Measurements from ENCODE around the gene ATP6V1C2.

The ATP6V1C2 gene

DNA sequence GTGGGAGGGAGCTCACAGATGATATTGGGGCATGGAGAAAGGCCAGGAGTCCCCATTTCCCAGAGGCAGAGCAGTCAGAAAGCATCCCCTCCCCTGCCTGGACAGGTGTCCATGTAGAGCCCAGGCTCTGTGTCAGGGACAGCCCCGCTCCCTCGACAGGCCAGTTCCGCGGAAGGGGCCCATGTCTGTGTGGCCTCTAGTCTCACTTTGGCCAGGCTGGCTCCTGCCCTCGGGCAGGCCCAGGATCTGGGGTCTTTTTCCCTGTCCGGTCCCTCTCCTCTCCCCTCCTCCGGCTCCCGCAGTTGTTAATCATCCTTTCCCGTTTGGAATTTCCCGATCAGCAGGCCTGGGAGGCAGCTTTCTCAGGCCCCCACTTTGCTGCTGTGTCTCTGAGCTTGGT, 111.6 kb downstream of the ATP6V1C2 start:
- H3K4me1 ChIP-seq (ENCODE audit: control insufficient read depth, insufficient read depth, low read length): peaks cover 2% of the 10 kb centered on the region; the same call in 1 of the 2 replicates
- H3K4me3 ChIP-seq (ENCODE audit: low read depth, low read length): no peak overlapping the region
- TF ChIP-seq ZNF24 (tag by site-specific recombination; IDR thresholded peaks at IDR 0.05) (no peak), HIC1 (tag by site-specific recombination; IDR thresholded peaks at IDR 0.05) (no peak), YY1 (tag by site-specific recombination; IDR thresholded peaks at IDR 0.05) (no peak), HOXD13 (CRISPR knock-in tag; IDR thresholded peaks at IDR 0.05; ENCODE audit: borderline replicate concordance) (no peak), ZNF311 (tag by site-specific recombination; IDR thresholded peaks at IDR 0.05; ENCODE audit: borderline replicate concordance) (no peak)
- TF ChIP-seq, protein P1, sequence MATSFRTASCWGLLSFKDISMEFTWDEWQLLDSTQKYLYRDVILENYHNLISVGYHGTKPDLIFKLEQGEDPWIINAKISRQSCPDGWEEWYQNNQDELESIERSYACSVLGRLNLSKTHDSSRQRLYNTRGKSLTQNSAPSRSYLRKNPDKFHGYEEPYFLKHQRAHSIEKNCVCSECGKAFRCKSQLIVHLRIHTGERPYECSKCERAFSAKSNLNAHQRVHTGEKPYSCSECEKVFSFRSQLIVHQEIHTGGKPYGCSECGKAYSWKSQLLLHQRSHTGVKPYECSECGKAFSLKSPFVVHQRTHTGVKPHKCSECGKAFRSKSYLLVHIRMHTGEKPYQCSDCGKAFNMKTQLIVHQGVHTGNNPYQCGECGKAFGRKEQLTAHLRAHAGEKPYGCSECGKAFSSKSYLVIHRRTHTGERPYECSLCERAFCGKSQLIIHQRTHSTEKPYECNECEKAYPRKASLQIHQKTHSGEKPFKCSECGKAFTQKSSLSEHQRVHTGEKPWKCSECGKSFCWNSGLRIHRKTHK (tag by site-specific recombination; IDR thresholded peaks at IDR 0.05): no peak
- TF ChIP-seq, protein P2, sequence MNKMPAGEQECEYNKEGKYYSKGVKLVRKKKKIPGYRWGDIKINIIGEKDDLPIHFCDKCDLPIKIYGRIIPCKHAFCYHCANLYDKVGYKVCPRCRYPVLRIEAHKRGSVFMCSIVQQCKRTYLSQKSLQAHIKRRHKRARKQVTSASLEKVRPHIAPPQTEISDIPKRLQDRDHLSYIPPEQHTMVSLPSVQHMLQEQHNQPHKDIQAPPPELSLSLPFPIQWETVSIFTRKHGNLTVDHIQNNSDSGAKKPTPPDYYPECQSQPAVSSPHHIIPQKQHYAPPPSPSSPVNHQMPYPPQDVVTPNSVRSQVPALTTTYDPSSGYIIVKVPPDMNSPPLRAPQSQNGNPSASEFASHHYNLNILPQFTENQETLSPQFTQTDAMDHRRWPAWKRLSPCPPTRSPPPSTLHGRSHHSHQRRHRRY (tag by site-specific recombination; IDR thresholded peaks at IDR 0.05): no peak
- H3K9me3 ChIP-seq (ENCODE audit: control insufficient read depth, insufficient read depth, low read depth, low read length): no peaks in the 10 kb centered on the region
- ChIA-PET POLR2A (interaction anchor here (0.6 to 0.7 kb wide), 2 partner anchors 8 to 21 kb away, joined by 3 read pairs; partner anchors contain the start of gene PDIA6), CTCF (interaction anchor here (0.5 to 9.5 kb wide), 57 partner anchors 8 to 752 kb away, joined by 3 to 185 read pairs (median 4); partner anchors contain the start of genes KCNF1 and PDIA6)
- H3K27ac ChIP-seq (ENCODE audit: extremely low read depth, low read depth, low read length): no peak overlapping the region
- H3K36me3 ChIP-seq (ENCODE audit: control insufficient read depth in 2 of 2, insufficient read depth in 1 of 2, low read length in 2 of 2): no peaks in the 10 kb centered on the region

DNA sequence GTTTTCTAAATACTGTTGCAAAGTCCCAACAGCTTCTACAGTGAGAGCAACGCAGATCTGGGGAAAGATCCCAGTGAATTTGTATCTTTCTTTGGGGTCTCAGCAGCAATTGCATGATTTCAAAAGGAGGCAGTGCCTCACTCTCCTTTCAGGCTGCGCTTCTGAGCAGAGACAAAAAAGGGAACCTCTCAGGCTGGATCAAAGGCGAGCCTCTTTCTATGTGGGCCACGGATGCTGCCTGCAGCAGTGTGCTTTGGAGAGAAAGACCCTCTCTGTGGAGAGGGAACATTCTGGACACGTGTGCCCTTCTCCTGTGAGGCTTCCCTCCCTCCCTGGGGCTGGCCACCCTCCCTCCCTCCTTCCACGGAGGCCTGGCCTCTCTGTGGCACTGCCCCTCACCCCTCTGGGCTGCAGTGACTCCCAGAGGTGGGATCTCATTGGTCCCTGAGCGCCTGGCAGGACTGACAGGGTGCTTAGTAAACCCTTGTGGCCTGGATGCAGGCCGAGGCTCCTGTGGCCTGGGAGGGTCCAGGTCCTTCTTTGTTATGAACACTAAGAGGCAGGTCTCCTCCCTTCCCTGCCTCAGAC, 112.7 kb downstream of the ATP6V1C2 start:
- POLR2A ChIA-PET: no interaction called here
- H3K27ac ChIP-seq (ENCODE audit: extremely low read depth, low read depth, low read length): no peak overlapping the region
- H3K4me3 ChIP-seq (ENCODE audit: low read depth, low read length): no peak overlapping the region
- TF ChIP-seq ZNF280C (tag by site-specific recombination; IDR thresholded peaks at IDR 0.05) (no peak), ZNF624 (tag by site-specific recombination; IDR thresholded peaks at IDR 0.05) (no peak), OVOL3 (tag by site-specific recombination; IDR thresholded peaks at IDR 0.05) (no peak), ZNF610 (tag by site-specific recombination; IDR thresholded peaks at IDR 0.05; ENCODE audit: borderline replicate concordance) (no peak), SP2 (tag by site-specific recombination; IDR thresholded peaks at IDR 0.05) (0 out of 2 replicates have a peak, but pooled peaks have one; percentile 13), ZNF341 (tag by site-specific recombination; IDR thresholded peaks at IDR 0.05; ENCODE audit: low read depth) (peak; percentile 42; the same call in 1 of the 2 replicates), ZNF544 (tag by site-specific recombination; IDR thresholded peaks at IDR 0.05) (no peak), KLF8 (tag by site-specific recombination; IDR thresholded peaks at IDR 0.05) (no peak), MEIS1 (CRISPR knock-in tag; IDR thresholded peaks at IDR 0.05; ENCODE audit: borderline replicate concordance) (no peak)
- TF ChIP-seq, protein P3, sequence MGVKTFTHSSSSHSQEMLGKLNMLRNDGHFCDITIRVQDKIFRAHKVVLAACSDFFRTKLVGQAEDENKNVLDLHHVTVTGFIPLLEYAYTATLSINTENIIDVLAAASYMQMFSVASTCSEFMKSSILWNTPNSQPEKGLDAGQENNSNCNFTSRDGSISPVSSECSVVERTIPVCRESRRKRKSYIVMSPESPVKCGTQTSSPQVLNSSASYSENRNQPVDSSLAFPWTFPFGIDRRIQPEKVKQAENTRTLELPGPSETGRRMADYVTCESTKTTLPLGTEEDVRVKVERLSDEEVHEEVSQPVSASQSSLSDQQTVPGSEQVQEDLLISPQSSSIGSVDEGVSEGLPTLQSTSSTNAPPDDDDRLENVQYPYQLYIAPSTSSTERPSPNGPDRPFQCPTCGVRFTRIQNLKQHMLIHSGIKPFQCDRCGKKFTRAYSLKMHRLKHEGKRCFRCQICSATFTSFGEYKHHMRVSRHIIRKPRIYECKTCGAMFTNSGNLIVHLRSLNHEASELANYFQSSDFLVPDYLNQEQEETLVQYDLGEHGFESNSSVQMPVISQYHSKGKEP (tag by site-specific recombination; IDR thresholded peaks at IDR 0.05): no peak
- no peaks in the 10 kb centered on the region for H3K36me3 ChIP-seq (ENCODE audit: control insufficient read depth in 2 of 2, insufficient read depth in 1 of 2, low read length in 2 of 2)
- no peaks in the 10 kb centered on the region for H3K9me3 ChIP-seq (ENCODE audit: control insufficient read depth, insufficient read depth, low read depth, low read length)
- CTCF ChIA-PET: interaction anchor here (0.6 to 9.5 kb wide), 13 partner anchors 10 to 298 kb away, joined by 3 to 185 read pairs (median 19); partner anchors contain the start of gene KCNF1
- peaks cover 2% of the 10 kb centered on the region; the same call in 1 of the 2 replicates for H3K4me1 ChIP-seq (ENCODE audit: control insufficient read depth, insufficient read depth, low read length)

All from HEK293 (cell line).